A549 (cell line): ENCODE results near the gene PAM. TPM values are rescaled to one million over a fixed set of nuclear protein-coding genes. Genes with fewer than 3 reads are reported as not detected.

Experiments
- ATAC-seq, 2 experiments: fragments of 200-7000 bp in 1 of 2; fragments of >200 bp in 1 of 2; cut with Nextera tagmentation in 1 of 2; cut with Tn5 transposase in 1 of 2; 3 replicates each; pipeline versions ENCODE4 v1.8.0 to v1.9.1; 2018 to 2020; ENCODE audit warnings: mild to moderate bottlenecking in 1 of 2, moderate library complexity in 1 of 2
- CTCF ChIA-PET: fragments of 300-600 bp; sonication (Branson Sonifier 250); formaldehyde crosslinking; extraction: SDS; loops from one replicate; lab custom pipeline; 2021; ENCODE audit warnings: antibody characterized with exemption, inconsistent platforms; lab: Yijun Ruan, JAX
- POLR2A ChIA-PET: fragments of 350-600 bp; formaldehyde crosslinking; extraction: SDS; loops from one replicate; lab custom pipeline; 2021; ENCODE audit warnings: antibody characterized with exemption, inconsistent platforms; lab: Yijun Ruan, JAX
- DNase-seq, 2 experiments: peaks; one replicate each; pipeline versions ENCODE4 v3.0.0 to v3.0.0-alpha.2; 2011 to 2016; ENCODE audit warnings: low read depth in 1 of 2, low spot score in 1 of 2
- FAIRE-seq: peaks from 2 replicates; lab custom pipeline; 2011; peaks lifted over from hg19 to GRCh38; lab: Jason Lieb, UNC
- H3K27ac ChIP-seq, 2 experiments: fragments of >200 bp; sonication (Bioruptor Twin); formaldehyde crosslinking; 3 replicates each; pipeline ENCODE4 v1.5.1; 2016 to 2017
- H3K4me1 ChIP-seq: fragments of >200 bp; sonication (Bioruptor Twin); formaldehyde crosslinking; 3 replicates; pipeline ENCODE4 v1.6.1; 2016
- H3K4me2 ChIP-seq: fragments of >200 bp; sonication (Bioruptor Twin); formaldehyde crosslinking; 3 replicates; pipeline ENCODE4 v1.6.1; 2016
- H3K4me3 ChIP-seq: fragments of >200 bp; sonication (Bioruptor Twin); formaldehyde crosslinking; 3 replicates; pipeline ENCODE4 v1.5.1; 2016
- H3K9me3 ChIP-seq: fragments of >200 bp; sonication (Bioruptor Twin); formaldehyde crosslinking; 3 replicates; pipeline ENCODE4 v1.6.1; 2016
- BHLHE40 ChIP-seq: IDR thresholded peaks from 2 replicates; pipeline ENCODE4 v1.6.1; 2012; ENCODE audit warnings: low read depth, low read length, inconsistent platforms
- CBX2 ChIP-seq: fragments of 200-600 bp; sonication (generic); IDR thresholded peaks from 2 replicates; pipeline ENCODE4 v1.6.1; 2016; ENCODE audit warnings: low read depth, mild to moderate bottlenecking, borderline replicate concordance
- CBX8 ChIP-seq: fragments of 200-600 bp; sonication (generic); IDR thresholded peaks from 2 replicates; pipeline ENCODE4 v1.6.1; 2016
- CHD2 ChIP-seq: fragments of 150-350 bp; IDR thresholded peaks from 2 replicates; pipeline ENCODE4 v1.6.1; 2014; ENCODE audit warnings: low read length; ENCODE audit not compliant: partially characterized antibody
- CHD4 ChIP-seq: fragments of 200-600 bp; sonication (generic); IDR thresholded peaks from 2 replicates; pipeline ENCODE4 v1.6.1; 2016; ENCODE audit warnings: antibody characterized with exemption, mild to moderate bottlenecking, borderline replicate concordance
- EP300 ChIP-seq, 2 experiments: fragments of >200 bp; sonication (Bioruptor Twin); formaldehyde crosslinking; IDR thresholded peaks; 2 replicates in 1 of 2; 3 replicates in 1 of 2; pipeline ENCODE4 v1.6.1; 2016 to 2017
- ESRRA ChIP-seq: fragments of 150-350 bp; IDR thresholded peaks from 2 replicates; pipeline ENCODE4 v1.6.1; 2014; ENCODE audit warnings: mild to moderate bottlenecking, low read length, borderline replicate concordance
- FOSL2 ChIP-seq, 2 experiments: fragments of 450-650 bp in 1 of 2; fragments of >200 bp in 1 of 2; sonication (Bioruptor Twin) in 1 of 2; formaldehyde crosslinking; IDR thresholded peaks; 2 replicates each; pipeline versions ENCODE4 v1.5.0 to v1.6.1; 2016 to 2020; ENCODE audit warnings: mild to moderate bottlenecking in 1 of 2, moderate library complexity in 1 of 2
- HOXA7 ChIP-seq: fragments of 250-450 bp; sonication (Bioruptor Pico); IDR thresholded peaks from 2 replicates; pipeline ENCODE4 v1.5.0; 2020; ENCODE audit warnings: mild to moderate bottlenecking, moderate library complexity
- JUN ChIP-seq, 2 experiments: fragments of >200 bp; sonication (Bioruptor Twin); formaldehyde crosslinking; IDR thresholded peaks; 2 replicates in 1 of 2; 3 replicates in 1 of 2; pipeline ENCODE4 v1.6.1; 2016 to 2017
- JUNB ChIP-seq: fragments of >200 bp; sonication (Bioruptor Twin); formaldehyde crosslinking; IDR thresholded peaks from 2 replicates; pipeline ENCODE4 v1.6.1; 2016
- KDM1A ChIP-seq: fragments of 200-600 bp; sonication (generic); IDR thresholded peaks from 2 replicates; pipeline ENCODE4 v1.6.1; 2016; ENCODE audit warnings: low read depth, mild to moderate bottlenecking
- MAZ ChIP-seq: fragments of 150-350 bp; IDR thresholded peaks from 2 replicates; pipeline ENCODE4 v1.6.1; 2014; ENCODE audit warnings: antibody characterized with exemption, low read depth, low read length, borderline replicate concordance
- MYC ChIP-seq: IDR thresholded peaks from 2 replicates; pipeline ENCODE4 v1.6.1; 2012; ENCODE audit warnings: mild to moderate bottlenecking, inconsistent platforms, low read length, improper control_type of control experiment, borderline replicate concordance
- POLR2AphosphoS2 ChIP-seq: conservative IDR thresholded peaks from 2 replicates; pipeline ENCODE4 v1.6.1; 2012; ENCODE audit warnings: low read length, improper control_type of control experiment, inconsistent platforms
- RCOR1 ChIP-seq: fragments of 150-350 bp; IDR thresholded peaks from 2 replicates; pipeline ENCODE4 v1.6.1; 2014; ENCODE audit warnings: antibody characterized with exemption, low read length, low read depth
- RFX5 ChIP-seq: fragments of 450-650 bp; IDR thresholded peaks from 2 replicates; pipeline ENCODE4 v1.7.1; 2014; ENCODE audit warnings: antibody characterized with exemption, mild to moderate bottlenecking, moderate library complexity
- TFCP2L1 ChIP-seq: fragments of 250-450 bp; sonication (Bioruptor Pico); IDR thresholded peaks from 2 replicates; pipeline ENCODE4 v1.5.0; 2021; ENCODE audit warnings: mild to moderate bottlenecking
- TP53 ChIP-seq: fragments of 250-450 bp; sonication (Bioruptor Pico); IDR thresholded peaks from 2 replicates; pipeline ENCODE4 v1.5.0; 2021; ENCODE audit warnings: mild to moderate bottlenecking, moderate library complexity
- WGBS: methylation state at CpG from one replicate; pipeline ENCODE4 v1.1.6; 2017; ENCODE audit errors: missing lambda C conversion rate; 5-methylcytosine and 5-hydroxymethylcytosine counted together
- polyA plus RNA-seq, 4 experiments: library from polyadenylated mRNA; depleted of rRNA in 3 of 4; stranded (reverse); fragments of >200 nt; fragmentation: RNase III in 1 of 4; extraction: RNeasy Plus Mini Kit Qiagen cat#74134 plus additional on column Dnase treatment in 1 of 4; gene quantifications; 2 replicates in 3 of 4; 3 replicates in 1 of 4; pipeline ENCODE4 v1.2.3, GENCODE V29; 2011 to 2017
- TF ChIP-seq, protein P1 (sequence below): IDR thresholded peaks from 2 replicates; pipeline ENCODE4 v1.6.1; 2012
- TF ChIP-seq, protein P2 (sequence below): IDR thresholded peaks from 2 replicates; pipeline ENCODE4 v1.6.1; 2012
- TF ChIP-seq, protein P3 (sequence below): fragments of 250-450 bp; sonication (Bioruptor Pico); IDR thresholded peaks from 2 replicates; pipeline ENCODE4 v1.5.0; 2021; ENCODE audit warnings: mild to moderate bottlenecking, moderate library complexity, borderline replicate concordance
- TF ChIP-seq, protein P4 (sequence below): IDR thresholded peaks from 2 replicates; pipeline ENCODE4 v1.6.1; 2012; ENCODE audit warnings: low read depth, borderline replicate concordance
- TF ChIP-seq, protein P5 (sequence below): fragments of 250-450 bp; sonication (Bioruptor Pico); IDR thresholded peaks from 2 replicates; pipeline ENCODE4 v1.5.0; 2020; ENCODE audit warnings: low read depth, mild to moderate bottlenecking, moderate library complexity

The PAM gene
- polyA plus RNA-seq, 2 of the 4 experiments (the other 2 are of a cell fraction) = 21.5 to 25.1 TPM

DNA sequence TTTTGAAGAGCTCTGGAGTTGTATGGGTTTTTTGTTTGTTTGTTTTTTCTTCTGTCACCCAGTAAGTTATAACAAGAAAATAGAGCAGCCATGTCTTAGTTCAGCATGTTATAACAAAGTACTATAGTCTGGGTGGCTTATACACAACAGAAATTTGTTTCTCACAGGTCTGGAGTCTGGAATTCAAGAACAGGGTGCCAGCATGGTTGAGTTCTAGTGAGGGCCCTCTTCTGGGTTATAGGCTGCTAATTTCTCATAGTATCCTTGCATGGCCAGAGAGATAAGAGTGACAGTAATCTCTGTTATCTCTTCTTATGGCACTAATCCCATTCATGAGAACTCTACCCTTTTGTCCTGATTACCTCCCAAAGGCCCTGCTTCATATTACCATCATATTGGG, 250.2 kb downstream of the PAM start (continued):
- TF ChIP-seq POLR2AphosphoS2 (no peak), CBX2 (no peak), EP300 (IDR thresholded peaks at IDR 0.05) (no peak)
- TF ChIP-seq, protein P1, sequence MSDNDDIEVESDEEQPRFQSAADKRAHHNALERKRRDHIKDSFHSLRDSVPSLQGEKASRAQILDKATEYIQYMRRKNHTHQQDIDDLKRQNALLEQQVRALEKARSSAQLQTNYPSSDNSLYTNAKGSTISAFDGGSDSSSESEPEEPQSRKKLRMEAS = no peak

DNA sequence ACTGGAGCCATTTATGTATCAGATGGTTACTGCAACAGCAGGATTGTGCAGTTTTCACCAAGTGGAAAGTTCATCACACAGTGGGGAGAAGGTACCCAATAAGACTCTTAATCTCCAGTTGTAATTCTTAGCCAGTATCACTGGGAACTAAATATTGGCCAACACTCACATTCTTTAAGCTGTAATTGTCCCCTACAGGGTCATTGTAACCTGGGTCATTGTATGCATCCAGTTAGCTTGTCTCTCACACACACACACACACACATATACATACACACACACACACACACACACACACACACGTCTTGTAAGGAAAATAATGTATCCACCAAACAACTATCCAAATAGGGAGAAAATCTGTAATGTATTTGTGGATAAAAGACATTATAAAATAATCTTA, 251.8 kb downstream of the PAM start:
- WGBS = 13% methylated on average over 1 of the region's 1 CpG

DNA sequence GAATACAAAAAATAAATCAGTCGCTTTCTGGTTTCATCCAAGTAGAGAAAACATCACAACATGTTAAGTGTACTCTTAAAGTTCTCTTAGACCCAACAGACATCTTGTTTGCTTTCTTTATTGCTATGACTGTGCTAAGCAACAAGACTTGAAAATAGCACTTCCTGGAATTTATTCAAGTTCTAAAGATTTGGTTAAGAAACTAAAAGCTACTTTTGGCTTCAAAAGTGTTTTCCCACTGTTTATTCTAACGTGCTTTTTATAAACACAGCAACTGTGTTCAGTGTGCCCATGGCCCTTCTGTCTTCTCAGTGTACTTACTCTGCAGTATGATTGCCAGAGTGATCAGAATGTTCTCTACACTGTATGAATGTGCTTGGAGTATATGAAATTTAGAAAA, 255.1 kb downstream of the PAM start:
- TF ChIP-seq ESRRA (no peak), JUNB (no peak), CHD4 (no peak), CHD2 (no peak), JUN (IDR thresholded peaks at IDR 0.05) (no peak), RCOR1 (no peak), HOXA7 (CRISPR knock-in tag) (no peak)
- ChIA-PET CTCF (interaction anchor here (0.6 kb wide), 1 partner anchor 723 kb away, joined by 4 read pairs; no protein-coding TSS in a partner anchor), POLR2A (no interaction called here)
- H3K9me3 ChIP-seq = 0 out of 3 replicates have a peak, but pooled peaks cover 4% of the 10 kb centered on the region
- H3K4me3 ChIP-seq = no peak overlapping the region
- no peak overlapping the region for H3K27ac ChIP-seq
- H3K4me1 ChIP-seq = no peaks in the 10 kb centered on the region
- ATAC-seq = no peak
- FAIRE-seq = no peak
- DNase-seq = no peak
- WGBS = 30% methylated on average over 2 of the region's 2 CpGs
- H3K4me2 ChIP-seq = no peak overlapping the region

More for the DNA sequence above, 251.8 kb downstream of the PAM start:
- DNase-seq (no peak), ATAC-seq (no peak), FAIRE-seq (no peak)
- Histone ChIP-seq H3K27ac (no peak overlapping the region), H3K4me3 (no peak overlapping the region), H3K9me3 (no peaks in the 10 kb centered on the region), H3K4me2 (no peak overlapping the region), H3K4me1 (no peaks in the 10 kb centered on the region)
- POLR2A ChIA-PET = no interaction called here
- TF ChIP-seq, protein P2, sequence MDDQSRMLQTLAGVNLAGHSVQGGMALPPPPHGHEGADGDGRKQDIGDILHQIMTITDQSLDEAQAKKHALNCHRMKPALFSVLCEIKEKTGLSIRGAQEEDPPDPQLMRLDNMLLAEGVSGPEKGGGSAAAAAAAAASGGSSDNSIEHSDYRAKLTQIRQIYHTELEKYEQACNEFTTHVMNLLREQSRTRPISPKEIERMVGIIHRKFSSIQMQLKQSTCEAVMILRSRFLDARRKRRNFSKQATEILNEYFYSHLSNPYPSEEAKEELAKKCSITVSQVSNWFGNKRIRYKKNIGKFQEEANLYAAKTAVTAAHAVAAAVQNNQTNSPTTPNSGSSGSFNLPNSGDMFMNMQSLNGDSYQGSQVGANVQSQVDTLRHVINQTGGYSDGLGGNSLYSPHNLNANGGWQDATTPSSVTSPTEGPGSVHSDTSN = no peak
- no peak for TF ChIP-seq RFX5
- TF ChIP-seq TP53 = no peak
- TF ChIP-seq FOSL2 (IDR thresholded peaks at IDR 0.05) = no peak
- no peak for TF ChIP-seq FOSL2 (CRISPR knock-in tag; IDR thresholded peaks at IDR 0.05)
- TF ChIP-seq KDM1A = no peak
- TF ChIP-seq, protein P3, sequence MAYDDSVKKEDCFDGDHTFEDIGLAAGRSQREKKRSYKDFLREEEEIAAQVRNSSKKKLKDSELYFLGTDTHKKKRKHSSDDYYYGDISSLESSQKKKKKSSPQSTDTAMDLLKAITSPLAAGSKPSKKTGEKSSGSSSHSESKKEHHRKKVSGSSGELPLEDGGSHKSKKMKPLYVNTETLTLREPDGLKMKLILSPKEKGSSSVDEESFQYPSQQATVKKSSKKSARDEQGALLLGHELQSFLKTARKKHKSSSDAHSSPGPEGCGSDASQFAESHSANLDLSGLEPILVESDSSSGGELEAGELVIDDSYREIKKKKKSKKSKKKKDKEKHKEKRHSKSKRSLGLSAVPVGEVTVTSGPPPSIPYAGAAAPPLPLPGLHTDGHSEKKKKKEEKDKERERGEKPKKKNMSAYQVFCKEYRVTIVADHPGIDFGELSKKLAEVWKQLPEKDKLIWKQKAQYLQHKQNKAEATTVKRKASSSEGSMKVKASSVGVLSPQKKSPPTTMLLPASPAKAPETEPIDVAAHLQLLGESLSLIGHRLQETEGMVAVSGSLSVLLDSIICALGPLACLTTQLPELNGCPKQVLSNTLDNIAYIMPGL (CRISPR knock-in tag) = no peak
- no peak for TF ChIP-seq CHD2
- no peak for TF ChIP-seq TFCP2L1 (CRISPR knock-in tag)
- TF ChIP-seq MYC = no peak
- TF ChIP-seq, protein P4, sequence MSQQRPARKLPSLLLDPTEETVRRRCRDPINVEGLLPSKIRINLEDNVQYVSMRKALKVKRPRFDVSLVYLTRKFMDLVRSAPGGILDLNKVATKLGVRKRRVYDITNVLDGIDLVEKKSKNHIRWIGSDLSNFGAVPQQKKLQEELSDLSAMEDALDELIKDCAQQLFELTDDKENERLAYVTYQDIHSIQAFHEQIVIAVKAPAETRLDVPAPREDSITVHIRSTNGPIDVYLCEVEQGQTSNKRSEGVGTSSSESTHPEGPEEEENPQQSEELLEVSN = no peak
- no peak for TF ChIP-seq MAZ
- TF ChIP-seq ESRRA = no peak
- TF ChIP-seq, protein P5, sequence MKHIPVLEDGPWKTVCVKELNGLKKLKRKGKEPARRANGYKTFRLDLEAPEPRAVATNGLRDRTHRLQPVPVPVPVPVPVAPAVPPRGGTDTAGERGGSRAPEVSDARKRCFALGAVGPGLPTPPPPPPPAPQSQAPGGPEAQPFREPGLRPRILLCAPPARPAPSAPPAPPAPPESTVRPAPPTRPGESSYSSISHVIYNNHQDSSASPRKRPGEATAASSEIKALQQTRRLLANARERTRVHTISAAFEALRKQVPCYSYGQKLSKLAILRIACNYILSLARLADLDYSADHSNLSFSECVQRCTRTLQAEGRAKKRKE (CRISPR knock-in tag) = no peak
- no peak for TF ChIP-seq BHLHE40
- TF ChIP-seq CBX8 = no peak
- no peak for TF ChIP-seq RCOR1
- CTCF ChIA-PET = no interaction called here
